Measurements from ENCODE around the gene S100A10.

Gene S100A10

GRCh38 chr1:151970626-151971025 is 23.0 kb downstream of the S100A10 start:
- in situ Hi-C loops (cut with MboI; ENCODE audit: low pct_unique_long_range_greater_than_20kb, low sequenced_read_pairs): no loop called here
- no peak for DNase-seq

GRCh38 chr1:151970128-151970527 is 23.5 kb downstream of the S100A10 start:
- in situ Hi-C loops (cut with MboI; ENCODE audit: low pct_unique_long_range_greater_than_20kb, low sequenced_read_pairs): no loop called here
- no peak for DNase-seq

- DNase-seq: no peak
- in situ Hi-C loops (cut with MboI; ENCODE audit: low pct_unique_long_range_greater_than_20kb, low sequenced_read_pairs): no loop called here
Observed at GRCh38 chr1:151968791-151969399, 24.8 kb downstream of the S100A10 start.

GRCh38 chr1:151968058-151968457 is 25.6 kb downstream of the S100A10 start:
- DNase-seq: peak; percentile 85
- in situ Hi-C loops (cut with MboI; ENCODE audit: low pct_unique_long_range_greater_than_20kb, low sequenced_read_pairs): no loop called here

- in situ Hi-C loops (cut with MboI; ENCODE audit: low pct_unique_long_range_greater_than_20kb, low sequenced_read_pairs): no loop called here
- no peak for DNase-seq
Observed at GRCh38 chr1:151967091-151967490, 26.6 kb downstream of the S100A10 start.

GRCh38 chr1:151966061-151966460 is 27.6 kb downstream of the S100A10 start:
- in situ Hi-C loops (cut with MboI; ENCODE audit: low pct_unique_long_range_greater_than_20kb, low sequenced_read_pairs): no loop called here
- no peak for DNase-seq

- in situ Hi-C loops (cut with MboI; ENCODE audit: low pct_unique_long_range_greater_than_20kb, low sequenced_read_pairs): no loop called here
- no peak for DNase-seq
Observed at GRCh38 chr1:151964510-151964909, 29.1 kb downstream of the S100A10 start.

- in situ Hi-C loops (cut with MboI; ENCODE audit: low pct_unique_long_range_greater_than_20kb, low sequenced_read_pairs): no loop called here
Observed at GRCh38 chr1:151963288-151963687, 30.4 kb downstream of the S100A10 start.

GRCh38 chr1:151961833-151962232 is 31.8 kb downstream of the S100A10 start:
- in situ Hi-C loops (cut with MboI; ENCODE audit: low pct_unique_long_range_greater_than_20kb, low sequenced_read_pairs): no loop called here
- DNase-seq: no peak

More at GRCh38 chr1:151963288-151963687, 30.4 kb downstream of the S100A10 start:
- no peak for DNase-seq

- no peak for DNase-seq
- in situ Hi-C loops (cut with MboI; ENCODE audit: low pct_unique_long_range_greater_than_20kb, low sequenced_read_pairs): no loop called here
Observed at GRCh38 chr1:151960780-151961513, 32.7 kb downstream of the S100A10 start.

- DNase-seq: no peak
- in situ Hi-C loops (cut with MboI; ENCODE audit: low pct_unique_long_range_greater_than_20kb, low sequenced_read_pairs): no loop called here
Observed at GRCh38 chr1:151958959-151959358, 34.7 kb downstream of the S100A10 start.

GRCh38 chr1:151956957-151957497 is 36.6 kb downstream of the S100A10 start:
- in situ Hi-C loops (cut with MboI; ENCODE audit: low pct_unique_long_range_greater_than_20kb, low sequenced_read_pairs): no loop called here
- no peak for DNase-seq

GRCh38 chr1:151953409-151954094 is 40.1 kb downstream of the S100A10 start:
- in situ Hi-C loops (cut with MboI; ENCODE audit: low pct_unique_long_range_greater_than_20kb, low sequenced_read_pairs): no loop called here
- no peak for DNase-seq

GRCh38 chr1:151952811-151953210 is 40.8 kb downstream of the S100A10 start:
- in situ Hi-C loops (cut with MboI; ENCODE audit: low pct_unique_long_range_greater_than_20kb, low sequenced_read_pairs): no loop called here
- no peak for DNase-seq

- in situ Hi-C loops (cut with MboI; ENCODE audit: low pct_unique_long_range_greater_than_20kb, low sequenced_read_pairs): no loop called here
- DNase-seq: no peak
Observed at GRCh38 chr1:151949371-151950193, 44.1 kb downstream of the S100A10 start.

GRCh38 chr1:151948506-151948905 is 45.2 kb downstream of the S100A10 start:
- in situ Hi-C loops (cut with MboI; ENCODE audit: low pct_unique_long_range_greater_than_20kb, low sequenced_read_pairs): no loop called here
- DNase-seq: no peak

GRCh38 chr1:151947140-151947539 is 46.5 kb downstream of the S100A10 start:
- no peak for DNase-seq
- in situ Hi-C loops (cut with MboI; ENCODE audit: low pct_unique_long_range_greater_than_20kb, low sequenced_read_pairs): no loop called here

- DNase-seq: peak; percentile 82
- in situ Hi-C loops (cut with MboI; ENCODE audit: low pct_unique_long_range_greater_than_20kb, low sequenced_read_pairs): no loop called here
Observed at GRCh38 chr1:151945725-151946722, 47.6 kb downstream of the S100A10 start.
